C4-2B (cell line): ENCODE results near the gene KDM4C.

Experiments used
- CTCF ChIP-seq: fragments of 450-650 bp; conservative IDR thresholded peaks from 2 replicates; pipeline ENCODE4 v1.5.1; 2017; ENCODE audit warnings: mild to moderate bottlenecking
- ZFX ChIP-seq: fragments of 450-650 bp; IDR thresholded peaks from 2 replicates; pipeline ENCODE4 v1.6.1; 2017

- no peak for TF ChIP-seq CTCF
- TF ChIP-seq ZFX: no peak
Measured at GRCh38 chr9:7081065-7081600, 323.4 kb downstream of the KDM4C start.
